Activated CD4-positive, alpha-beta T cell treated with anti-CD3 and anti-CD28 coated beads, Interleukin-2, Interleukin-6, amounts not matched to agents 100 ng/mL and 50 ng/mL, durations not matched to agents 16 hours and 8 hours (primary cell): ENCODE data around the gene DNPH1.

Source experiments
- DNase-seq: peaks from one replicate; pipeline ENCODE4 v3.0.0-alpha.2; 2020

DNPH1 gene

GRCh38 chr6:43180058-43180457, 49.2 kb downstream of the DNPH1 start:
- DNase-seq = no peak

GRCh38 chr6:43178951-43179830, 50.1 kb downstream of the DNPH1 start:
- no peak for DNase-seq

- DNase-seq = no peak
Observed at GRCh38 chr6:43178150-43178549, 51.1 kb downstream of the DNPH1 start.

GRCh38 chr6:43176423-43176786, 52.9 kb downstream of the DNPH1 start:
- DNase-seq = no peak

GRCh38 chr6:43175676-43176422, 53.4 kb downstream of the DNPH1 start:
- DNase-seq = no peak
